ENCODE data around the gene ALDH18A1. TPM values are rescaled to one million over a fixed set of nuclear protein-coding genes. Genes with fewer than 3 reads are reported as not detected.

The ALDH18A1 gene
- total and polyA plus RNA-seq, 2 donors (not counting 3 experiments of a cell fraction or from before 2014, with no cell fraction given): 53.2 to 92.6 TPM

DNA sequence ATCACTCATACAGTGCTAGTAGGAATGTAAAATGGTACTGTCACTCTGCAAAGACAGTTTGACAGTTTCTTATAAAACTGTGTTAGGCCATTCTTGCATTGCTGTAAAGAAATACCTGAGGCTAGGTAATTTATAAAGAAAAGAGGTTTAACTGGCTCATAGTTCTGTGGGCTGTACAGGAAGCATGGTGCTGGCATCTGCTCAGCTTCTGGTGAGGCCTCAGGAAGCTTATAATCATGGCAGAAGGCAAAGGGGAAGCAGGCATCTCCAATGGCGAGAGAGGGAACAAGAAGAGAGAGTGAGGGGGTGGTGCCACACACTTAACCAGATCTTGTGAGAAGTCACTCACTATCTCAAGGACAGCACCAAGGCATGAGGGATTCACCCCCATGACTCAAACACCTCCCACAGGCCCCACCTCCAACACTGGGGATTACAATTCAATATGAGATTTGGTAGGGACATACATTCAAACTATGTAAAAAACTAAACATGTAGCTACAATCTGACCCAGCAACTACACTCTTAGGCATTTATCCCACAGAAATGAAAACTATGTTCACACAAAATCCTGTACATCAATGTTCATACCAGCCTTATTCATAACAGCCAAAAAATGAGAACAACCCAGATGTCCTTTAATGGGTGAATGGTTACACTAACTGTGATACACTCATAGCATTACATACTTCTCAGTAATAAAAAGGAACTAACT is 5.0 kb downstream of the ALDH18A1 start:
- Histone ChIP-seq H3K27me3 (ENCODE audit: control insufficient read depth in 2 of 2, insufficient read depth in 2 of 2, low read length in 2 of 2) (no peaks in the 10 kb centered on the region), H3K79me2 (ENCODE audit: control insufficient read depth, insufficient read depth, low read length) (peaks cover 48% of the 10 kb centered on the region), H3K4me1 (ENCODE audit: control insufficient read depth, extremely low read depth, insufficient read depth, low read length) (peaks cover 7% of the 10 kb centered on the region), H3K9me1 (replicated peaks; ENCODE audit: control insufficient read depth, extremely low read depth, insufficient read depth, low read length) (no peaks in the 10 kb centered on the region), H3K4me2 (ENCODE audit: insufficient read depth, low read length) (no peak overlapping the region), H3K9ac (replicated peaks; ENCODE audit: extremely low read depth, insufficient read depth, low read length) (no peak overlapping the region), H4K20me1 (replicated peaks; ENCODE audit: control insufficient read depth, extremely low read depth, insufficient read depth, low read length) (no peaks in the 10 kb centered on the region), H2AFZ (ENCODE audit: low read depth, low read length) (no peak overlapping the region), H3K36me3 (ENCODE audit: control insufficient read depth in 2 of 2, extremely low read depth in 1 of 2, insufficient read depth in 2 of 2, low read length in 2 of 2) (peaks cover 8 to 20% of the 10 kb centered on the region in 2 experiments), H3K4me3 (replicated peaks in 1 of 3; ENCODE audit: insufficient read depth in 1 of 3, low read depth in 1 of 3, low read length in 3 of 3) (no peak overlapping the region), H3K9me3 (replicated peaks; ENCODE audit: control insufficient read depth, insufficient read depth, low read length) (no peaks in the 10 kb centered on the region), H3K27ac (ENCODE audit: insufficient read depth, low read depth, low read length) (no peak overlapping the region)
- CTCF ChIA-PET: interaction anchor here (0.6 to 1.2 kb wide), 3 partner anchors 10 to 190 kb away, joined by 3 to 4 read pairs (median 3); partner anchors contain the start of gene TCTN3
- POLR2A ChIA-PET: no interaction called here
- dilution Hi-C loops (cut with MboI; ENCODE audit: extremely low pct_ligation_motif_present, low sequenced_read_pairs) (no loop called here), intact Hi-C loops (cut with micrococcal nuclease) (no loop called here)
- TF ChIP-seq, protein P1, sequence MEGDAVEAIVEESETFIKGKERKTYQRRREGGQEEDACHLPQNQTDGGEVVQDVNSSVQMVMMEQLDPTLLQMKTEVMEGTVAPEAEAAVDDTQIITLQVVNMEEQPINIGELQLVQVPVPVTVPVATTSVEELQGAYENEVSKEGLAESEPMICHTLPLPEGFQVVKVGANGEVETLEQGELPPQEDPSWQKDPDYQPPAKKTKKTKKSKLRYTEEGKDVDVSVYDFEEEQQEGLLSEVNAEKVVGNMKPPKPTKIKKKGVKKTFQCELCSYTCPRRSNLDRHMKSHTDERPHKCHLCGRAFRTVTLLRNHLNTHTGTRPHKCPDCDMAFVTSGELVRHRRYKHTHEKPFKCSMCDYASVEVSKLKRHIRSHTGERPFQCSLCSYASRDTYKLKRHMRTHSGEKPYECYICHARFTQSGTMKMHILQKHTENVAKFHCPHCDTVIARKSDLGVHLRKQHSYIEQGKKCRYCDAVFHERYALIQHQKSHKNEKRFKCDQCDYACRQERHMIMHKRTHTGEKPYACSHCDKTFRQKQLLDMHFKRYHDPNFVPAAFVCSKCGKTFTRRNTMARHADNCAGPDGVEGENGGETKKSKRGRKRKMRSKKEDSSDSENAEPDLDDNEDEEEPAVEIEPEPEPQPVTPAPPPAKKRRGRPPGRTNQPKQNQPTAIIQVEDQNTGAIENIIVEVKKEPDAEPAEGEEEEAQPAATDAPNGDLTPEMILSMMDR (IDR thresholded peaks at IDR 0.05; ENCODE audit: extremely low read depth in 1 of 2, insufficient read depth in 1 of 2, low read depth in 1 of 2, low read length in 2 of 2): no peak
- no peak for TF ChIP-seq JUN (IDR thresholded peaks at IDR 0.05; ENCODE audit: borderline replicate concordance, insufficient read depth, insufficient read length, low read depth)
- TF ChIP-seq, protein P2, sequence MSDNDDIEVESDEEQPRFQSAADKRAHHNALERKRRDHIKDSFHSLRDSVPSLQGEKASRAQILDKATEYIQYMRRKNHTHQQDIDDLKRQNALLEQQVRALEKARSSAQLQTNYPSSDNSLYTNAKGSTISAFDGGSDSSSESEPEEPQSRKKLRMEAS (IDR thresholded peaks at IDR 0.05; ENCODE audit: insufficient read depth, insufficient read length): no peak
- no peak for TF ChIP-seq POLR2A (IDR thresholded peaks at IDR 0.05; ENCODE audit: low read depth, low read length)
- TF ChIP-seq MYC (IDR thresholded peaks at IDR 0.05; ENCODE audit: low read depth, low read length): no peak
- no peak for TF ChIP-seq GATA2 (IDR thresholded peaks at IDR 0.05; ENCODE audit: insufficient read depth, insufficient read length, low read depth, low read length)
- no TSS peak for BruUV-seq (replicated peaks)
- DNase-seq (ENCODE audit: low read depth, low spot score) (no peak), FAIRE-seq (no peak)
